Kidney (tissue), 14 donors: ENCODE measurements around the gene SMIM12. TPM values are rescaled to one million over a fixed set of nuclear protein-coding genes. Genes with fewer than 3 reads are reported as not detected.

Source experiments
- DNase-seq, 5 donors: peaks; one replicate each; pipeline ENCODE4 v3.0.0-alpha.2; 2013 to 2020
- FAIRE-seq: peaks from 2 replicates; lab custom pipeline; 2012; peaks lifted over from hg19 to GRCh38; lab: Jason Lieb, UNC
- H3K27ac ChIP-seq, 2 donors: one replicate each; pipeline ENCODE4 v1.7.0; 2013; ENCODE audit warnings: low read depth in 2 of 2, low read length in 2 of 2, inconsistent platforms in 1 of 2
- H3K27me3 ChIP-seq: one replicate; pipeline ENCODE4 v1.7.1; 2013; ENCODE audit warnings: low read length, inconsistent platforms; ENCODE audit not compliant: control insufficient read depth, insufficient read depth
- H3K36me3 ChIP-seq, 3 donors: one replicate each; pipeline versions ENCODE4 v1.7.0 to v1.7.1; 2013; ENCODE audit warnings: low read length in 3 of 3, control low read depth in 1 of 3, inconsistent platforms in 1 of 3; ENCODE audit not compliant: insufficient read depth in 3 of 3, control insufficient read depth in 2 of 3
- H3K4me1 ChIP-seq, 3 donors: one replicate each; pipeline versions ENCODE4 v1.7.0 to v1.7.1; 2013; ENCODE audit warnings: low read length in 3 of 3, inconsistent platforms in 1 of 3, low read depth in 1 of 3; ENCODE audit not compliant: control insufficient read depth in 2 of 3, insufficient read depth in 2 of 3
- H3K4me3 ChIP-seq, 3 donors: one replicate each; pipeline versions ENCODE4 v1.7.0 to v1.8.1; 2013; ENCODE audit warnings: low read length in 3 of 3, control low read depth in 1 of 3, inconsistent platforms in 1 of 3
- H3K9ac ChIP-seq, 3 donors: one replicate each; pipeline versions ENCODE4 v1.7.0 to v1.7.1; 2013; ENCODE audit warnings: low read length in 3 of 3, control low read depth in 1 of 3, inconsistent platforms in 1 of 3
- H3K9me3 ChIP-seq, 3 donors: one replicate each; pipeline versions ENCODE4 v1.7.0 to v1.7.1; 2013; ENCODE audit warnings: low read length in 3 of 3, control low read depth in 1 of 3, inconsistent platforms in 1 of 3; ENCODE audit not compliant: control insufficient read depth in 2 of 3, insufficient read depth in 1 of 3
- CTCF ChIP-seq: IDR thresholded peaks from 3 replicates; pipeline ENCODE4 v1.5.1; 2012; ENCODE audit warnings: mild to moderate bottlenecking, moderate library complexity, borderline replicate concordance; ENCODE audit not compliant: insufficient read depth; ENCODE audit errors: extremely low read depth
- intact Hi-C: fragments of 100-400 bp; cut with DNase I; formaldehyde crosslinking; loops from one replicate; pipeline ENCODE4 v1.11.1; 2022
- polyA plus RNA-seq: library from polyadenylated mRNA; stranded (reverse); fragments of 350-450 nt; fragmentation: Illumina TruSeq; extraction: RNeasy Lipid Tissue Mini Kit (QIAGEN cat#74804); gene quantifications from one replicate; pipeline ENCODE4 v1.2.3, GENCODE V29; 2014; ENCODE audit warnings: low read depth, low replicate concordance; ENCODE audit not compliant: insufficient read depth
- total RNA-seq: library from RNA; stranded (reverse); fragmentation: NEBNext Ultra II Directional; extraction: Animal tissue kit (Norgen Biotek cat#: 25700); gene quantifications from one replicate; pipeline ENCODE4 v1.2.1, GENCODE V29; 2021
- donor health status: control.
- donor health status: control.
- donor health status: control.
- donor health status: control.
- donor health status: control.
- donor health status: DM: yes; HTN: yes; CAD: no.
- donor health status: Normal renal cell carcinoma (clear cell type).

SMIM12 gene
- total and polyA plus RNA-seq, 2 donors from 2014 or later: 49.2 to 85.9 TPM

- peaks cover 0 to 2% (median 0%) of the 10 kb centered on the region in 3 donors for H3K4me1 ChIP-seq
- DNase-seq: no peak
- H3K9ac ChIP-seq: no peak overlapping the region
- FAIRE-seq: no peak
- intact Hi-C loops: no loop called here
- no peak overlapping the region for H3K4me3 ChIP-seq
- H3K27ac ChIP-seq: no peak overlapping the region
- no peaks in the 10 kb centered on the region for H3K27me3 ChIP-seq
- H3K36me3 ChIP-seq: no peaks in the 10 kb centered on the region
- H3K9me3 ChIP-seq: no peaks in the 10 kb centered on the region
- no peak for TF ChIP-seq CTCF
Observed at GRCh38 chr1:34870395-34870794, 10.8 kb upstream of the SMIM12 start.

- FAIRE-seq: no peak
Observed at GRCh38 chr1:34869760-34870159, 10.2 kb upstream of the SMIM12 start.

GRCh38 chr1:34868230-34869049 lies 8.9 kb upstream of the SMIM12 start:
- H3K4me3 ChIP-seq: no peak overlapping the region
- TF ChIP-seq CTCF: no peak
- DNase-seq: no peak
- H3K4me1 ChIP-seq: peaks cover 0 to 2% (median 0%) of the 10 kb centered on the region in 3 donors
- H3K27me3 ChIP-seq: no peaks in the 10 kb centered on the region
- H3K36me3 ChIP-seq: no peaks in the 10 kb centered on the region
- FAIRE-seq: no peak
- no peak overlapping the region for H3K27ac ChIP-seq
- intact Hi-C loops: no loop called here
- H3K9ac ChIP-seq: no peak overlapping the region
- H3K9me3 ChIP-seq: no peaks in the 10 kb centered on the region

More at GRCh38 chr1:34869760-34870159, 10.2 kb upstream of the SMIM12 start:
- intact Hi-C loops: no loop called here
- H3K9me3 ChIP-seq: no peaks in the 10 kb centered on the region
- peaks cover 0 to 2% (median 0%) of the 10 kb centered on the region in 3 donors for H3K4me1 ChIP-seq
- H3K27me3 ChIP-seq: no peaks in the 10 kb centered on the region
- H3K27ac ChIP-seq: no peak overlapping the region
- DNase-seq: no peak
- H3K9ac ChIP-seq: no peak overlapping the region
- TF ChIP-seq CTCF: no peak
- no peaks in the 10 kb centered on the region for H3K36me3 ChIP-seq
- no peak overlapping the region for H3K4me3 ChIP-seq
